K562 (cell line): Measurements from ENCODE around the gene ALDH18A1. TPM values are rescaled to one million over a fixed set of nuclear protein-coding genes. Genes with fewer than 3 reads are reported as not detected.

Experiments
- ARID4B ChIP-seq: sonication (generic); formaldehyde crosslinking; IDR thresholded peaks from 2 replicates; pipeline ENCODE4 v1.8.0; 2022; ENCODE audit warnings: mild to moderate bottlenecking, missing genetic modification reagents
- ASH1L ChIP-seq: fragments of 450-650 bp; IDR thresholded peaks from 2 replicates; pipeline ENCODE4 v1.6.1; 2018; ENCODE audit warnings: borderline replicate concordance, mild to moderate bottlenecking, low read depth; ENCODE audit not compliant: partially characterized antibody
- CREB1 ChIP-seq, 2 experiments: sonication (generic) in 1 of 2; formaldehyde crosslinking in 1 of 2; IDR thresholded peaks; 2 replicates each; pipeline versions ENCODE4 v1.6.1 to v1.8.0; 2012 to 2022; ENCODE audit warnings: inconsistent platforms in 1 of 2, mild to moderate bottlenecking in 1 of 2, missing genetic modification reagents in 1 of 2, moderate library complexity in 1 of 2
- E2F5 ChIP-seq: sonication (generic); formaldehyde crosslinking; IDR thresholded peaks from 2 replicates; pipeline ENCODE4 v1.8.0; 2022; ENCODE audit warnings: mild to moderate bottlenecking, missing genetic modification reagents
- ESRRA ChIP-seq: fragments of 450-650 bp; IDR thresholded peaks from 2 replicates; pipeline ENCODE4 v1.6.1; 2014; ENCODE audit warnings: low read depth, mild to moderate bottlenecking, moderate library complexity, borderline replicate concordance
- GTF2E2 ChIP-seq: fragments of 200-800 bp; sonication (Bioruptor generic); IDR thresholded peaks from 2 replicates; pipeline ENCODE4 v1.6.1; 2016; ENCODE audit warnings: missing genetic modification characterization, missing compliant biosample characterization
- HMG20B ChIP-seq: fragments of 250-450 bp; sonication (Bioruptor Pico); IDR thresholded peaks from 2 replicates; pipeline ENCODE4 v1.5.0; 2021; ENCODE audit warnings: mild to moderate bottlenecking
- MYNN ChIP-seq, 2 experiments: sonication (generic); formaldehyde crosslinking in 1 of 2; IDR thresholded peaks; 2 replicates each; pipeline versions ENCODE4 v1.5.0 to v1.6.1; 2016 to 2020; ENCODE audit warnings: antibody characterized with exemption in 1 of 2, missing genetic modification reagents in 1 of 2
- NKRF ChIP-seq: fragments of 450-650 bp; IDR thresholded peaks from 2 replicates; pipeline ENCODE4 v1.6.1; 2016; ENCODE audit warnings: borderline replicate concordance
- PKNOX1 ChIP-seq: fragments of 450-650 bp; IDR thresholded peaks from 2 replicates; pipeline ENCODE4 v1.6.1; 2016
- PYGO2 ChIP-seq: fragments of 450-650 bp; IDR thresholded peaks from 2 replicates; pipeline ENCODE4 v1.6.1; 2016; ENCODE audit warnings: mild to moderate bottlenecking, missing genetic modification characterization, moderate library complexity, missing compliant biosample characterization
- RFX1 ChIP-seq: fragments of 450-650 bp; IDR thresholded peaks from 2 replicates; pipeline ENCODE4 v1.6.1; 2016; ENCODE audit warnings: mild to moderate bottlenecking, moderate library complexity
- TFAM ChIP-seq: fragments of 250-450 bp; sonication (Bioruptor Pico); conservative IDR thresholded peaks from 2 replicates; pipeline ENCODE4 v1.5.0; 2021; ENCODE audit warnings: mild to moderate bottlenecking, moderate library complexity
- ZFPM2 ChIP-seq: fragments of 250-450 bp; sonication (Bioruptor Pico); IDR thresholded peaks from 2 replicates; pipeline ENCODE4 v1.5.1; 2022; ENCODE audit warnings: mild to moderate bottlenecking
- ZKSCAN1 ChIP-seq: fragments of 150-350 bp; IDR thresholded peaks from 2 replicates; pipeline ENCODE4 v1.6.1; 2016; ENCODE audit warnings: low read depth, low read length
- ZNF121 ChIP-seq: sonication (generic); formaldehyde crosslinking; conservative IDR thresholded peaks from 2 replicates; pipeline ENCODE4 v1.8.0; 2022; ENCODE audit warnings: missing genetic modification reagents
- ZNF354B ChIP-seq: fragments of 250-450 bp; sonication (Bioruptor Pico); IDR thresholded peaks from 2 replicates; pipeline ENCODE4 v1.4.0; 2020
- ZNF436 ChIP-seq: fragments of 250-450, 450-650 bp; sonication (Bioruptor Pico); formaldehyde crosslinking; IDR thresholded peaks from 2 replicates; pipeline ENCODE4 v1.7.0; 2020; ENCODE audit warnings: mild to moderate bottlenecking
- ZNF696 ChIP-seq: fragments of 250-450 bp; sonication (Bioruptor Pico); conservative IDR thresholded peaks from 2 replicates; pipeline ENCODE4 v1.4.0; 2020; ENCODE audit warnings: mild to moderate bottlenecking, moderate library complexity
- ZNF785 ChIP-seq: fragments of 250-450 bp; sonication (Bioruptor Pico); IDR thresholded peaks from 2 replicates; pipeline ENCODE4 v1.4.0; 2020; ENCODE audit warnings: mild to moderate bottlenecking
- polyA plus RNA-seq, 8 experiments: library from polyadenylated mRNA; depleted of rRNA in 4 of 8; stranded (reverse) in 5 of 8; unstranded in 3 of 8; fragments of >200 nt; fragmentation: Nextera tagmentation in 2 of 8; fragmentation: Illumina TruSeq in 1 of 8; extraction: Ambion mirVana in 2 of 8; extraction: Trizol in 1 of 8; gene quantifications; 2 replicates each; pipeline versions ENCODE4 v1.2.1 to v1.2.3, GENCODE V29; 2011 to 2014; ENCODE audit warnings: inconsistent platforms in 1 of 8, missing spikeins in 1 of 8
- total RNA-seq, 7 experiments: library from RNA; depleted of rRNA in 6 of 7; stranded (reverse); fragments of >200 nt in 6 of 7; fragmentation: Illumina TruSeq in 2 of 7; extraction: Trizol in 2 of 7; gene quantifications; 2 replicates each; pipeline versions ENCODE4 v1.2.1 to v1.2.3, GENCODE V29; 2011 to 2021; ENCODE audit warnings: low replicate concordance in 1 of 7

ALDH18A1 gene
- total and polyA plus RNA-seq, 9 of the 15 experiments (the other 6 are each of a cell fraction or from before 2014, with no cell fraction given), result 12.0 to 83.3 (median 43.8) TPM

- peak; percentile 79; the same call in 1 of the 2 replicates for TF ChIP-seq ESRRA
- peak; percentile 87 for TF ChIP-seq ASH1L
- TF ChIP-seq ZNF696 (CRISPR knock-in tag), result no peak
- peak; percentile 95 for TF ChIP-seq CREB1 (IDR thresholded peaks at IDR 0.05)
- TF ChIP-seq CREB1 (CRISPR knock-in tag; IDR thresholded peaks at IDR 0.05), result peak; percentile 93
- TF ChIP-seq ZNF436, result no peak
- TF ChIP-seq PYGO2 (tag), result no peak
- TF ChIP-seq NKRF, result peak; percentile 92
- TF ChIP-seq PKNOX1, result peak; percentile 18; the same call in 1 of the 2 replicates
- no peak for TF ChIP-seq ZNF785 (CRISPR knock-in tag)
- TF ChIP-seq RFX1, result peak; percentile 100
- TF ChIP-seq MYNN (IDR thresholded peaks at IDR 0.05), result no peak
- no peak for TF ChIP-seq MYNN (CRISPR knock-in tag; IDR thresholded peaks at IDR 0.05)
- TF ChIP-seq ZNF354B (CRISPR knock-in tag), result no peak
- no peak for TF ChIP-seq ZNF121 (CRISPR knock-in tag)
- TF ChIP-seq ZFPM2, result no peak
- TF ChIP-seq ZKSCAN1, result no peak
- no peak for TF ChIP-seq HMG20B (CRISPR knock-in tag)
- no peak for TF ChIP-seq GTF2E2
- peak; percentile 73 for TF ChIP-seq ARID4B (CRISPR knock-in tag)
- TF ChIP-seq TFAM (CRISPR knock-in tag), result no peak
- TF ChIP-seq E2F5, result no peak
Observed at GRCh38 chr10:95693668-95694534, 37.4 kb upstream of the ALDH18A1 start, which contains the start of gene TCTN3 (continued).
